ENCODE data around the gene ATP5MC3. TPM values are rescaled to one million over a fixed set of nuclear protein-coding genes. Genes with fewer than 3 reads are reported as not detected.

ATP5MC3 gene
- total and polyA plus RNA-seq, 10 donors: 53.4 to 195 (median 112) TPM

GRCh38 chr2:175220075-175220474 is 38.6 kb upstream of the ATP5MC3 start:
- no peak for TF ChIP-seq POLR2AphosphoS5 (IDR thresholded peaks at IDR 0.05)
- TF ChIP-seq CTCF (IDR thresholded peaks at IDR 0.05 in 8 of 11, conservative IDR thresholded peaks at IDR 0.05 in 3 of 11): no peak
- no peak for TF ChIP-seq POLR2A (IDR thresholded peaks at IDR 0.05)
- Histone ChIP-seq H3K27ac (no peak overlapping the region), H3K36me3 (no peaks in the 10 kb centered on the region), H3K4me1 (no peaks in the 10 kb centered on the region), H3K9me3 (no peaks in the 10 kb centered on the region), H3K4me3 (no peak overlapping the region), H3K27me3 (replicated peaks in 1 of 7) (peaks cover 0 to 15% (median 0%) of the 10 kb centered on the region in 7 donors)
- 87 to 96% (median 94%) methylated on average over 4 of the region's 4 CpGs for WGBS, 5 donors
- DNase-seq: no peak
- intact Hi-C loops (cut with DNase I; ENCODE audit: low total_unique reads): no loop called here

DNA sequence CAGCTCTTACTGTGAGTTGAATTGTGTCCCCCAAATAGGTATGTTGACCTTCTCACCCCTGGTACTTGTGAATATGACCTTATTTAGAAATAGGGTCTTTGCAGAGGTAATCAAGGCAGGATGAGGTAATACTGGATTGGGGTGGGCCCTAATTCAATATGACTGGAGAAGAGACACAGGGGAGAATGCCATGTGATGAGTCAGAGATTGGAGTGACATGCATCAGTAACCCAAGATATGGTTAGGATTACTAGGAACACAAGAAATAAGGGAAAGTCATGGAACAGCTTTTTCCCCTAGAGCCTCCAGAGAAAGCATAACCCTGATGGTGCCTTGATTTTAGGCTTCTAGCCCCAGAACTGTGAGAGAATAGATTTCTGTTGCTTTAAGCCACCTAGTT is 37.0 kb upstream of the ATP5MC3 start:
- no peak overlapping the region for H3K27ac ChIP-seq
- TF ChIP-seq POLR2A (IDR thresholded peaks at IDR 0.05) (no peak), CTCF (IDR thresholded peaks at IDR 0.05 in 8 of 11, conservative IDR thresholded peaks at IDR 0.05 in 3 of 11) (no peak), POLR2AphosphoS5 (IDR thresholded peaks at IDR 0.05) (no peak)
- no peaks in the 10 kb centered on the region for H3K4me1 ChIP-seq
- no peak for DNase-seq
- intact Hi-C loops (cut with DNase I; ENCODE audit: low total_unique reads): no loop called here
- H3K36me3 ChIP-seq: no peaks in the 10 kb centered on the region
- no peak overlapping the region for H3K4me3 ChIP-seq
- H3K27me3 ChIP-seq (replicated peaks in 1 of 7): peaks cover 0 to 10% (median 0%) of the 10 kb centered on the region in 7 donors
- no peaks in the 10 kb centered on the region for H3K9me3 ChIP-seq

DNA sequence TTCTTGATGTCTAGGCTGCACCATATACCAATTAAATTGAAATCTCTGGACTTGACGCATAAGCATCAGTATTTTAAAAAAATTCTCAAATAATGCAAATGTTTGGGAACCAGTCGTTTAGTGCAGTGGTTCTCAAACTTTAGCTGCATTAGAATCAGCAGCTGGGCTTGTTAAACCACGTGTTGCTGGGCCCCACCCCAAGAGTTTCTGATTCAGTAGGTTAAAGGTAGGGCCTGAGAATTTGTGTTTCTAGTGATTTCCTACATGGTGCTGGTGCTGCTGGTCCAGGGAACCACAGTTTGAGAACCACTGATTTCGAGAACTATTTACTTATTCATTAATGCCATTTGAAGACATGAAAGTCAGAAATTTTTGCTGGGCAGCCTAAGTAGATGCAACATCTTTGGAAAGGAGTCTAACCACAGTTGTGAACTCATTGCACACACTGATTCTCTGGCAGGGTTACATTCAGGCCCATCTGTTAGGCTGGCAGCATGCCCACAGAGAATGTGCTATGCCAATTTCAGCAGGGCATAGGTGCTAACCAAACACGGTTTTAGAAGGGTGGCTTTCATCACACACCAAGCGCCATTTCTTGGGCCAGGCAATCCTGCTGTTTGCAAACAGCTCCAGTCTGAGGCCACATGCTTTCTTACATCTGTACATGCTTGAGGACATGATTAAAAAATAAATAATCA is 26.4 kb upstream of the ATP5MC3 start:
- Histone ChIP-seq H3K4me1 (peaks cover 0 to 6% (median under 1%) of the 10 kb centered on the region in 6 donors), H3K9me3 (no peaks in the 10 kb centered on the region), H3K27me3 (replicated peaks in 1 of 7) (peaks cover 0 to 3% (median 0%) of the 10 kb centered on the region in 7 donors), H3K36me3 (no peaks in the 10 kb centered on the region), H3K27ac (no peak overlapping the region), H3K4me3 (no peak overlapping the region)
- intact Hi-C loops (cut with DNase I; ENCODE audit: low total_unique reads): no loop called here
- no peak for TF ChIP-seq CTCF (IDR thresholded peaks at IDR 0.05 in 8 of 11, conservative IDR thresholded peaks at IDR 0.05 in 3 of 11)
- TF ChIP-seq POLR2AphosphoS5 (IDR thresholded peaks at IDR 0.05): no peak
- no peak for TF ChIP-seq POLR2A (IDR thresholded peaks at IDR 0.05)
- WGBS, 5 donors: 80 to 87% (median 83%) methylated on average over 6 of the region's 6 CpGs
- DNase-seq: no peak

GRCh38 chr2:175206866-175207265 is 25.4 kb upstream of the ATP5MC3 start:
- Histone ChIP-seq H3K27ac (no peak overlapping the region), H3K36me3 (no peaks in the 10 kb centered on the region), H3K9me3 (no peaks in the 10 kb centered on the region), H3K27me3 (replicated peaks in 1 of 7) (peaks cover 0 to 11% (median 0%) of the 10 kb centered on the region in 7 donors), H3K4me1 (peaks cover 0 to 6% (median under 1%) of the 10 kb centered on the region in 6 donors), H3K4me3 (no peak overlapping the region)
- WGBS, 5 donors: 70 to 94% (median 89%) methylated on average over 3 of the region's 3 CpGs
- intact Hi-C loops (cut with DNase I; ENCODE audit: low total_unique reads): no loop called here
- DNase-seq: no peak
- TF ChIP-seq CTCF (IDR thresholded peaks at IDR 0.05 in 8 of 11, conservative IDR thresholded peaks at IDR 0.05 in 3 of 11): no peak
- no peak for TF ChIP-seq POLR2A (IDR thresholded peaks at IDR 0.05)
- no peak for TF ChIP-seq POLR2AphosphoS5 (IDR thresholded peaks at IDR 0.05)

All from spleen (tissue), 11 donors.